Hepatocyte (in vitro differentiated cells): ENCODE data around the gene ZNF83.

Source experiments
- CTCF ChIP-seq: fragments of 200-600 bp; sonication (generic); IDR thresholded peaks from 2 replicates; pipeline ENCODE4 v1.5.1; 2016; ENCODE audit warnings: antibody characterized with exemption, mild to moderate bottlenecking; ENCODE audit not compliant: poor library complexity
- EZH2 ChIP-seq: fragments of 200-600 bp; sonication (generic); IDR thresholded peaks from 2 replicates; pipeline ENCODE4 v1.6.1; 2016; ENCODE audit warnings: antibody characterized with exemption, mild to moderate bottlenecking, borderline replicate concordance

GRCh38 chr19:52666506-52666905, 28.4 kb upstream of the ZNF83 start:
- TF ChIP-seq CTCF (no peak), EZH2 (no peak)
